OCI-LY7 (cell line): ENCODE data around the gene SNRNP48.

Source experiments
- CTCF ChIP-seq: fragments of 200-600 bp; sonication (generic); conservative IDR thresholded peaks from 2 replicates; pipeline ENCODE4 v1.5.1; 2014; ENCODE audit warnings: mild to moderate bottlenecking, antibody characterized with exemption, low read length, moderate library complexity, mixed read lengths
- EZH2phosphoT487 ChIP-seq: fragments of 200-600 bp; sonication (generic); IDR thresholded peaks from 2 replicates; pipeline ENCODE4 v1.6.1; 2018; ENCODE audit warnings: low read depth, borderline replicate concordance, mild to moderate bottlenecking, mixed run types, antibody characterized with exemption, low read length, moderate library complexity, mixed read lengths

GRCh38 chr6:7542874-7543624, 46.9 kb upstream of the SNRNP48 start:
- TF ChIP-seq CTCF: no peak
- no peak for TF ChIP-seq EZH2phosphoT487
